DLD1 (cell line): Measurements from ENCODE around the gene ZNF117.
"Not testable (repeated sequence)": the region's sequence is repeated elsewhere in the genome, so short reads cannot be mapped to it uniquely, and the experiment has no call there.

Experiments
- in situ Hi-C: cut with HindIII; loops from 2 replicates; pipeline ENCODE4 v1.10.0; 2017; ENCODE audit warnings: low sequenced_read_pairs

The ZNF117 gene

DNA sequence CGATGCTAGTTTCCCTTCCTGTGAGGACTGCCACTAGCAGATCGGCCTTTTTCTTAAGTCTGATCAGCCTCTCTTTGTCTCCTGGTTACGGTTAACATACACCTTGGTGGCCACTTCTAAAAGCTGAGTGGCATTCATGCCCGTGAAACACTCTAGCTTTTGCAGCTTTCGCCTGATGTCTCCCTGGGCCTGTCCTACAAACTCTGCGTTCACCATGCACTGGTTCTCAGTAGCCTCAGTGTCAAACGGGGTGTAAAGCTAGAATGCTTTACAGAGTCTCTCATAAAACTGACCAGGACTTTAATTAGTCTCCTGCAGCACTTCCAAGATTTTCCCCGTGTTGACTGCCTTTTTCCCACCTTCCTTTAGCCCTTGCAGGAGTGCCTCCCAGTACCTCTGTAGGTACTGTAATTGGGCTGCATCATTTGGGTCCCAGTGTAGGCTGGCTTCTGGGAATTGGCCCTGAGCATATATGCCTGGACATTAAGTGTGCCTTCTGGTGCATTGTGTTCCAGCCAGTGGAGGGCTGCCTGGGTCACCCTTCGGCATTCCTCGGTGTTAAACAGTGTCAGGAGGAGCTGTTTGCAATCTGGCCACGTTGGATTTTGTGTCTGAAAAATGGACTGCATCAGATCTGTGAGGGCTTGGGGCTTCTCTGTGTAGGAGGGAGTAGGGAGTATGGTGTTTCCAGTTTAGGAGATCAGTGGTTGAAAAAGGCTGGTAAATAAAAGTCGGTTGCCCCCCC is 6.5 kb upstream of the ZNF117 start:
- in situ Hi-C loops, result no loop called here

GRCh38 chr7:64996305-64996704 is 5.5 kb upstream of the ZNF117 start:
- in situ Hi-C loops, result no loop called here

- in situ Hi-C loops, result no loop called here
These were observed 3.1 kb upstream of the ZNF117 start for GRCh38 chr7:64993901-64994300.

GRCh38 chr7:64992971-64993370 is 2.1 kb upstream of the ZNF117 start:
- in situ Hi-C loops, result no loop called here

- in situ Hi-C loops, result no loop called here
These were observed 620 bp downstream of the ZNF117 start for GRCh38 chr7:64990216-64990615.

- in situ Hi-C loops, result no loop called here
These were observed 12.2 kb downstream of the ZNF117 start for GRCh38 chr7:64978497-64979203.

GRCh38 chr7:64965594-64965993 is 25.2 kb downstream of the ZNF117 start:
- in situ Hi-C loops, result no loop called here

- in situ Hi-C loops, result no loop called here
These were observed 31.6 kb downstream of the ZNF117 start for GRCh38 chr7:64959072-64959747.

DNA sequence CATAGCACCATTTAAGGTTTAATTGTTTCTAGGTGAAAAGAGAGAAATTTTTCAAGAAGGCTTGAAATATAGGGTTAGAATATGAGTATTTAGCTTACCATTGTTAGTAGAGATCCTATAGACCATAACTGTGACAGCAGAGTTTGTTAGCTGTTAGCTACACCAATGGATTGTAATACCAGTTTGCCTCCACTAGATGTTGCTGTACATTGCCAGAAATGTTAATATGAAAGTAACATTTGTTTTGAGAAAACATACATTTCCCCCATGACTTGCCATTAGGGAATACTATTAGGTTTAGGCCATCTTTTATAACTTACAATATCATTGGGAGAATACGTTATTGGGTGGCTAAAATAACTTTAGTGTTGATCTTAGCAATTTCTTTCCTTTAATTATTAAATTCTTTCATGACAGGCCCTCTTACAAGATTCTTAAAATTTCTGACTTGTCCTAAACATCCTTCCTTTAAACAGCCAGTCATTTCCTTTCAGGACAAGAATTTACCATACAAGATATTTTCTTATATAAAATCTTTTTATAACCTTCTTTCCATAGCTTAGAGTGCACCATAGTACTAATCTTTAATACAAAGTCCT is 39.5 kb downstream of the ZNF117 start:
- in situ Hi-C loops, result no loop called here

DNA sequence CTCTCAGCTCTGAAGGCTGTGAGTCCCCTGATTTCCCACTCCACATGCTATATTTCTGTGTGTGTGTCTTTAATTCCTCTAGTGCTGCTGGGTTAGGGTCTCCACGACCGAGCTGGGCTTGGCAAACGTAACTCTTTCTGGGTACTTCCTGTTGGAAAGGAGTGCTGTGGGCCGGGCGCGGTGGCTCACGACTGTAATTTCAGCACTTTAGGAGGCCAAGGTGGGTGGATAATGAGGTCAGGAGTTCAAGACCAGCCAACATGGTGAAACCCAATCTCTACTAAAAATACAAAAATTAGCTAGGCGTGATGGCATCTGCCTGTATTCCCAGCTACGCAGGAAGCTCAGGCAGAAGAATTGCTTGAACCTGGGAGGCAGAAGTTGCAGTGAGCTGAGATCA is 40.2 kb downstream of the ZNF117 start:
- in situ Hi-C loops, result not testable (repeated sequence)

- in situ Hi-C loops, result not testable (repeated sequence)
These were observed 42.1 kb downstream of the ZNF117 start for GRCh38 chr7:64948774-64949173.

DNA sequence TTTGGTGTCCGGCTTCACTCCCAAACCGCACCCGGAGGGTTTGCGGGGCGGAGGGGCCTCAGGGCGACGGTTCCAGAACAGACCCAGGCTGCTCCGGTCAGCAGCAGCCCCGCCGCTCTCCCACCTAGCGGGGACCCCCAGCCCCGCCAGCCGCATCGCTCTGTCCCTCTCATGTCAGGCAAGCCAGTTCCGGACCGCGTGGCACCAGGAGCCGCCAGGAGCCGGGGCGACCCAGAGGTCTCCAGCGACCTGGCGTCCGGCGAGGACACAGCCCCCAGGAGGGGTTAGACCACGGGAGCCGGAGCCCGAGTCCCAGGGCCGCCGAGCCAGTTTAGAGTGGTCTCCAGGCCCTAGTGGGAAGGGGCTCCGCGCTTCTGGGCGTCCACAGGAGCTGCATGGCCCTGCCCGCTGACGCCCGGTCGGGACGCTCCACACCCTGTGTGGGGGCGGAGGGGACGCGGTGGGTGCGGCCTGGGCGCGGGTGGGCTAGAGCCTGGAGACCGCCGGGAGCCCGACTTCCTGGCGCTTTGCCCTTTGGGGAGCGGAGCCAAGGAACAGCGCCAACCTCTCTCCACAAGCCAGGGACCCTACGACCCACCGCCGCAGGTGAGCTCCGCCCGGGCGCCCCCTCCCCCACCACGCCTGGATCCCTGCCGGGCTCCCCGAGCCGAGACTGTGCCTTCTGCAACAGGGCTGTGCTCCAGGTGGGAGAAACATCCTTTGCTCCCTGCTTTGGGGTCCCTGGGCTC is 43.4 kb downstream of the ZNF117 start:
- in situ Hi-C loops, result no loop called here

DNA sequence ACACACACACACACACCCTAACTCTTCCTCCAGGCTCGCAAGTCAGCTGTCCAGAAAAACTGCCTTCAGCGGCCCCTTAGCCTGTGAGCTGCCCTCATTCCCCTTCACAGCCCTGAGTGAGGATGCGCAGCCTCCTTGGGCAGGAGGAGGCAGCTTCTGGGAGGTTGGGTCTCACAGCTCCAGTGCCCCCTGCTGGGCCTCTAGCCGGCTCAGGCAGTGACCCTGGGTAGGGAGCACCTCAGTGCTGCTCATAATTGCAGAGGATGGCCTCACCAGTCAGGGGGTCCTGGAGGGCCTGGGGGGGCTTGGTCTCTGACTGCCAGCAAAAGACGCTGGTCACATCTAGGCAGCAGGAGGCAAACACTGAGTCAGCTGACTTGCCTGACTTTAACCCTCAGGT is 44.1 kb downstream of the ZNF117 start:
- in situ Hi-C loops, result no loop called here

DNA sequence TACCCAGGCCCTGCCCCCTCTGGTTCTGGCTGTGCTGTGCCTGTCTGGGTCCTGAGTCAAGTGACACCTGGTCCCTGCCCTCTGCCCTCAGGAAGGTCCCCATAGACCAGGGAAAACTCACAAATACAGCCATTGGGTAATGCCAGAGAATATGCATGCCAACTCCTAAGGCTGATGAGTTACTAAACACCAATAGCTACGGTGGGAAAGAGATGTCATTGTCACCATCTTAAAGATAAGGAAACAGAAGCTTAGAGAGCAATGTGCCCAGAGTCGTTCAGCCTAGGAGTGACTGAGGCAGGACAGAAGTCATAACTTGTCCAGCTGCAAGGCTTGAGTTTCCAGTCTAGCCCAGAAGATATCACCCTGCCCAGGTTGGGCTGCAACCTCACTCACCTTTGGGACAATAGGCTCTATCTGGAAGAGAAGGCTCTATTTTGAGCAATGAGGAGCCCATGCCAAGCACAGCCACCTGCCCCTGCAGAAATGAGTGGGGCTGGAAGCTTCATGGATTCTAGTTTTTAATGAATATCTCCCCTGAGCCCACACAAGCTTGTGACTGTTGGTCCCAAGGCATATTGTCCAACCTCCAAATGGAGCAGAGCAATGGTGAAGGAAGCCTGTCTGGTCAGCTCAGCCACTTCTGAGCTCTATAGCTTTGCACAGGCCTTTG is 45.2 kb downstream of the ZNF117 start:
- in situ Hi-C loops, result no loop called here

- in situ Hi-C loops, result not testable (repeated sequence)
These were observed 46.0 kb downstream of the ZNF117 start for GRCh38 chr7:64944667-64945502.

GRCh38 chr7:64940021-64940420 is 50.8 kb downstream of the ZNF117 start:
- in situ Hi-C loops, result not testable (repeated sequence)

DNA sequence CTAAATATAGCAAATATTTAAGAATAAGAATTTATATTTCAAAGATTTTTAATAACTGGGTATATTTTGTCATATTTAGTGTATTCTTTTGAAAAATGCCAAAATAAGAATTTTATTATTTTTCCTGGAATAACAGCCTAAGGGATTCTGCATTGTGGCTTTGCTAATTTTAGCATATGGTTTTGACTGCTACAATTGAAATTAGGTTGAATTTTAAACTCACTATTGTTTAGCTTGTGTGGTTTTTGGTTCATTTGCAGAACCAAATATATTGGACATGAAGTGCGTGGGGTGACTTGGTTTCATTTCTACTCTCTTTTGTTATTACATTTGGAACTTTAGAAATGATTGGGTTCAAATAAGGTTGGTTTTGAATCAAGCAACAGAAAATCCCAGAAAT is 52.3 kb downstream of the ZNF117 start:
- in situ Hi-C loops, result no loop called here

- in situ Hi-C loops, result no loop called here
These were observed 56.4 kb downstream of the ZNF117 start for GRCh38 chr7:64934478-64934877.
